GM21381 (cell line): ENCODE measurements around the gene OLFML1.
A peak's percentile ranks its signal among the peaks of the same experiment; 100 is the strongest.

Source experiments
- ATAC-seq: cut with Tn5 transposase; IDR thresholded peaks from one replicate; pipeline ENCODE4 v1.9.1; 2021; ENCODE audit warnings: mild to moderate bottlenecking, moderate library complexity; ENCODE audit not compliant: unreplicated experiment

The OLFML1 gene

DNA sequence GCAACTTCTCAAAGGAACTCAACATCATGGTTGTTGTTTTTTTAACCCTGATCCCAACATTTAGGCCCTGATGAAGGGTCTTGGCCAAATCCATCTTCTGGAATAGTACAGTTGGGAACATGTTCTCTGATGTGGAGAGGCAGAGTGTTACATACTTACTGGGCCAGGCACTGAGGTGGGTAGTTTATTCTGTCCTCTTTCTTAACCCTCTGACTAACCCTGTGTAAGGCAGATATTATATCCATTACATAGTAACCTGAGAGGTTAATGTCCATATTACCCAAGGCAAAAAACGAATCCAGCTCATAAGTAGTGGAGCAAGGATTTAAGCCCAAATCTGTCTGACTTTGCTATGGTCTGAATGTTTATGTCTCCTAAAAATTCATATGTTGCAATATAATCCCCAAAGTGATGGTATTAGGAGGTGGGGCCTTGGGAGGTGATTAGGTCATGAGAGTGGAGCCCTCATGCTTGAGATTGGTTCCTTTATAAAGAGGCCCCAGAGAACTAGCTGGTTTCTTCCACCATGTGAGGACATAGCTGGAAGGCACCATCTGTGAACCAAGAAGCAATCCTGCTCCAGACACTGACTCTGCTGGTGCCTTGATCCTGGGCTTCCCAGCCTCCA lies 44.8 kb downstream of the OLFML1 start:
- ATAC-seq: no peak

DNA sequence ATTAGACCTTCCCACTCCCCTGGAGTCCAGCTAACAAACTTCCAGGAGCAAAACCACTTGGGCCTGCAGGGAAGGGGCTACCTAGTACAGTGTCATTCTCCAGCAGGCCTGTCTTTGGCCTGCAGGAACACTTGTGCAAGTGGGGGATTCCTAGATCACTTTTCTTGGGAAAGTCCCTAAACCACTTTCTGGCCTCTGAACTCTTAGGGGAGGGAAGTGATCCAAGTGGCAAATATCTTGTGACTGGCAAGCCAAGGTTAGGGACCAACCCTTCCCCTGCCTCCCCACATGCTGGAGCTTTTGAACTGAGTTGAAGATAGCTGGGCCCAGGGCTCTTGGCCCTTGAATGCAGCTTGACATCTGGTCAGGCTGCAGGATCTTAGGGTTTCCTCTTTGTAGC lies 45.7 kb downstream of the OLFML1 start:
- ATAC-seq: no peak

DNA sequence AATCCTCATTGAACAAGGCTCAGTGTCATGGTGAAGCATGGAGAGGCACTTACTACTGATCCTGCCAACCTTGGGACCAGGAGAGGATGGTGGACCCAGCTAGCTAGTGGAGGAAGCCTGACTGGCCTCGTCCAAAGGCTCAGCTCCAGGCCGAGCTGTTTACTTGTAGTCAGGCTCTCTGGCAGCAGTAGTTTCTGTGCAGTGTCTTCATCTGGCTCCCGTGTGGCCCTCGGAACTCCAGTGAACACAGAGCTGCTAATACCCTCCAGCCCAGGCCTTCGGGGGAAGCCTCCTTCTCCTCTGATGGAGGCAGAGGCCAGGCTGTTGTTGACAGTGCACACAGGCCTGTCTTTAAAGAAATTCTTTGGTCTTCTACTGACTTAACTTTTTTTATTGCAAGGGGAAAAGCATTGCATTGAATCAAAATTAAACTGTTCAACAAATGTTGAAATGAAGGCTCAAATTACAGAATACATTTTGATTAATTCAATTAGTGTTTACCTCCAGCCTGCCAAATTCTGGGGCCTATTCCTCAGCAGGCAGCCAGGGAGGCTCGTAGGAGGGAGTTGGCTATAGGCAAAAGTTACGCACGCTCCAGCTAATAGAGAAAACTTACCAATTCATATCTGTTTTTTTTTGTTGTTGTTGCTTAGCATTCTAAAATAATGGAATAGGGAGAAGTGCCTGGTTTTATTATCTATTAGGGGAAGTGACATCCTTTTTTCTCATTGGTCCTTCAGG lies 47.3 kb downstream of the OLFML1 start:
- ATAC-seq: no peak

DNA sequence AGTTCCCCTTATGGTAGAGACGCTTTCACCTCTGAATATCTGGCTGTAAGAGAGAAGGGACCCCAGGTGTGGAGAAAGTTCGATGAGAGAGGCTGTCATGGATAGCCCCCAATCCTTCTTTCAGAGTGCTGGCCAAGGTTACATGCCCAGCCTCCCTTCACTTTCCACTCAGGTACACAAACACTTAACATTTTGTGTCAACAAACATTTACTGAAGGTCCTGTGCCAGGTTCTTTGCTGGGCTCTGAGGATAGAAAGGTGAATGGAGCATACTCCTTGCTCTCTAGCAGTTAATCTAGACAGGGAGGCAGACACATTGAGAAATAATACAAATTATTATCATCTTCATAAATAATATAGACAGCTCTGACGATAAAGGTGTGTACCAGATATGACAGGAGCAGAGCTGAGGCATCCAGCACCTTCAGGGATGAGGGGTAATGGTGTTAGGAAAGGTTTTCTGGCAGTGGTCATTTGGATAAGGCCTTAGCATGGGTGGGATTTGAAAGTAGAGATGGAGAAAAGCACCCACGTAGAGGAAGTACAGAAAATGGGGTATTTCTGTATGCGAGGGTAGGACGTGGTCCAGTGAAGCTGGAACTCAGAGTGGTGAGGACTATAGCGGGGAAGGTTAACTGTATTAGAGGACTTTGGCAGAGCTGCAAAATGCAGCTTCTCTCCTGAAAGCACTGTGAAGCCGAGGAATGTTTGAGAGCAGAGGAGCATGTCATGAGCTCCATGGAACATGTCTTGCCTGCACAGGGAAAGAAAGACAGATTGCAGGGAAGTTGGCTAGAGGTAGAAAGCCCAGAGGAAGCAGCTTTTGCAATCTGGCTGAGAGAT lies 48.1 kb downstream of the OLFML1 start:
- ATAC-seq: peak; percentile 25

DNA sequence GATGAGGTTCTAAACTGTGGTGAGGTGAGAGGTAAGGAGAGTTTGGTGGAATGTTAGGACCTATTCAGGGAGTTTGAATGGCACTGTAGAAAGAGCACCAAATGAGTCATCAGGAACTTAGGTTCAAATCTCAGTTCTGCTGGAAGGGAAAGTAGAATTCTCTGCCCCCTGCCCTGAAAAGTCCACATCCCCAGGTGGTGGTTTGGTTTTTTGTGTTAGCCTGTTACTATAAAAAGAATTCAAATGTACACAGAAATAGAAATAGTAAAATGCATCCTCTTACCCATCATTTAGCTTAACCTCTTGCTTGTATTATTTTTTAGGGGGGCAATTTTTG lies 48.7 kb downstream of the OLFML1 start:
- ATAC-seq: peak; percentile 60

DNA sequence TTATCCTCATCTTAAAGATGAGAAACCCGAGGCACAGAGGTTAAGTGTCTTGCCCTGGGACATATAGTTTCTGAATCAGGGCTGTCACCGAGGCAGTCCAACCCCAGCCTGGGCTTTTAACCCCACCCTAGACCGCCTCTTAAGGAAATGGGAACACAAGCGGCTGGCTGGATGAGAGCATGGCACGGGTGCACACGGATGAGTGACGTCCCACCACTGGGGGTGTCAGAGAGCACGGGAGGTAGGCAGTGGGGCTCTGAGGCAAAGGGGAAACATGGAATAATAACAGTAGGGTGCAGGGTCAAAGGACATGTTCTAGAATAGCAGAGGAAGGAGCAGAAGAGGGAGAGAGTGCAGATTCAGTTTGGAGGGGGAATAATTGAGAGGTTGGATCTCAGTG lies 50.8 kb downstream of the OLFML1 start:
- no peak for ATAC-seq

DNA sequence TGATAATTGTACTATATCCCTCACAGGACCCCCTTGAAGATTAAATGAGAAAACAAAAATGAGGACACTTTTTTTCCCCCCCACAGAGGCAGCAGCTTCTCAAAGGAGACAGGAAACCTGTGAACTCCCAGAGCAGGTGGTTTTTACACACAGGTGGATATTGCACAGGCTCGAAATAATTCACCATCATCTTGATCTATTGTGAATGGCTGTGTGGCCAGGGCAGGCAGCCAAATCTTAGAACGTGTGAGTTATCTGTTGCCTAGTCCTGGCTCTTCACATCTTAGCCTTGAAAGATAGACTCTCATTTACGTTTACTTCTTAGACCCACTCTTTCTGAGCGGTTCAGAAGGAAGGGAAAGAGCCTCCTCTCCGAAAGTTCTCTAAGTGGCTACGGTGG lies 52.0 kb downstream of the OLFML1 start:
- ATAC-seq: no peak

DNA sequence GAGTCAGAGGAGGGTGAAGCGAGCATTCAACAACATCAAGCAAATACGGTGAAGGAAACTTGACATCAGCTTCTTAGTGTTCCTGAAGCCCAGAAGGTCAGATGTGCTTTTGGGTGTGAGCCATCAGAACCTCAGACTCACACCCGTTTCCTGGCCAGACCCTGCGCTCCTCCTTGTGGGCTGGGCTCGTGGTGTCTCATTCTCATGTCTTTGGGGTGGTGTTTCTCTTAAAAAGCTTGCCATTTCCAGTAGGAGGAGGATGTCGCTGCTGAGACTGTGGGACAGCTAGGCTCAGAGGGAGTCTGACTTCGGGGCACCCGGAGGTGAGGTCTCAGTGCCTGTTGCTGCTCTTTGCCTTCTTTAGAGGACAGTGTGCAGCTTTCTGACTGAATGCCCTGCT lies 52.7 kb downstream of the OLFML1 start:
- ATAC-seq: no peak

DNA sequence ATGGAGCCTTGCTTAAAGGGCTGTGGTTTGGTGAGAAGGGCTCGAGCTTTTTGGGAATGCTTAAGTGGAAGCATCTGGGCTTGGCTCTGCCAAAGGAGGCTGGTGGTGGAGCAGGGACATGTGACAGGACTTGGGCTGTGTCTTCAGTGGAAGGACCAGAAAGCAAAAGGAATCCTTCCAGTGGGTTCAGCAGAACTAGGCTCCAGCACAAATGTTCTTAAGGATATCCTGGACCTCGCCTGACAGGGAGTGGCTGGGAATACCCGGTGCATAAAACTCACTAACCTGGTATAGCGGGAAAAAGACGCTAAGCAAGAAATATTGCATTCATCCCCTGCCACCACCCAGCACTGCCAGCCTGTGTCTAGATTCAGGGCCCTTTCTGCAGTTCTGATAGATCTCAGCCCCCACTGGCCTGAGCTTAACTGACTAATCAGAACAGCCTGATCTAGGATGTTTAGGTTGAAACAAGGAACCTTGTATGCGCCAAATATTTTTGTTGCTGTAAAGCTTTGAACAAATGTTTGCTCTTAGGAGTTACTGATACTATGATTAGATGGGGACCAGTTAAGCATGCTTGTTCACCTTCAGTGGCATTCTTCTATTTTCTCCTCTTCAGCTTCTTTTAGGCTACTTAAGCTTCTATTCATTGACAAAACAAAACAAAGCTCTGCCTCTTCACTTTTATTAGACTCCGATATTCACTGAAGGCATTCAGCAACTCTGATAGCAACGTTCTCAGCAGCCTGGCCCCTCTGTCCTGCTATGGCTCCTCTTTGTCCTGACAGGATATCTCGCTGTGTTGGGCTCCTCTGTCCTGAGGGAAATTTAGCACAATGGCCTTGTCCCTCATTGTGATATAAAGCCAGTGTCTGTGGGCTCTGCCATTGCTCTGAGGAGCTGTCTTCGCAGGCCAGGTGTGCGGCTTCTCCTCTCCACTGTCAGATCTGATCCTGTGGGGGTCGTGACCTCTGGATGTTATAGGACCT lies 53.5 kb downstream of the OLFML1 start:
- no peak for ATAC-seq

DNA sequence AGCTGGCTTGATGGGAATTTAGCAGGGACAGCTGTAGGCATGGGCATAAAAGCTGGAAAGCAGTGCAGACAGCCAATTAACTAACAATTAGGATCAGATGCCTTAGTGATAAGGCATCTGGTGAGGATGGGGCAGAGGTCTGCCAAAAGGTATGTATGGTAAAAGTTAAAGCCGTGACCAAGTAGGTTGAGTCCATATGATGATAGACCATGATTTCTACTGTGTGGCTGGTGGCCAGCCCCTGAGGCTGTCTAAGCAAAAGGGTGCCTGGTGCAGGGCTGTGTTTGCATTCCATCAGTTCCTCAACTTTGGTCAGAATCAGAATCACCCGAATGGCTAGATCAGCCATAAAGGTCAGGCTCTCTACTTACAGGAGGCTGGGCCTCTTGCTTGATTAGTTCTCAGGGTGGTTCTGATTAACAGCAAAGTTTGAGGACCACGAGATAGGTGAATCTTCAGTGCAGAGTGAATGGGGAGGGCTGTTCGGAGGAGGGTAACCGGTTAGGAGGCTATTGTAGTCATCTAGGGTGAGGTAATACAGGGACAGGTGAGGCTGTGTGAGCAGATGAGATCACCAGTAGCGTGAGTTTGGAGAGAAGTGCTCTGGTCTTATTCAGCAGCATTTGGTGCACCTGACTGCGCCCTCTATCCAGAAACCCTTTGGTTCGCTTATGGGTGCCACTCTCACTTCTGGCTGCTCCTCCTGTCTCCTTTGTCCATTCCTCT lies 55.7 kb downstream of the OLFML1 start:
- no peak for ATAC-seq

DNA sequence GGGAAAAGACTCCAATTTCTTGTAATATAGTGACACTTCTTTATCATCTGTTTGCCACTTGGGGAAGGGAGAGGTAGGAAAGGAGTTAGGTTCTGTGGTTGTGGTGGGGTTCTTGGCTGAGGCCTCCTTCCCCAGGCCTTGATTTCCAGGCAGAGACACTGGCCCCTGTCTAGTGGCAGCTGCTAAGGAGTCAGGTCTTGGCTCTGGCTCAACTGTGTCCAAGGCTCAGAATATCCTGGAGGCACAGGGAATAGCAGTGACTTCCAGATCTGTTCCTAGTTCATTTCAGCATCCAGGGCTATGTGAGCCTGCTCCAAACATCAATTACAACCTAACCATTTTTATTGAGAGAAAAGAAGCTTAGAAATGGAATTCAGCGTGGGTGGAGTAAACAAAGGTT lies 58.0 kb downstream of the OLFML1 start:
- ATAC-seq: no peak

DNA sequence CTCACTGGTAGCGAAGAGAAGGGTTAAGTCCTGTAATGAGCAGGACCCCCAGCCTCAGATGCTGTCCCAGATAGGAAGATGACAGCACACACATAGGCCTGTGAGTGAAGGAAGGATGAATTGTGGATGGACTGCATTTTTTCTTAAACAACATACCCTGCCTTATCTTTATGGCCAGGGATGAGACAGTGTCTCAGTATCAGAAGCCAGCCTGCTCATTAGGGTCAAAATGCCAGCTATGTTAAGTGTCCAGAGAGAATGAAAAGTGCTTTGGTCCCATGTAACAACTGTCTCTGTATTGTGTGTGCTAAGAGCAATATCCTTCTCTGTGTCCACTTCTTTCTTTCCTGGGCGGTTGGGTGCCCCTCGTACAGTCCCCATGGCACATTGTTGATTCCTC lies 58.7 kb downstream of the OLFML1 start:
- no peak for ATAC-seq

DNA sequence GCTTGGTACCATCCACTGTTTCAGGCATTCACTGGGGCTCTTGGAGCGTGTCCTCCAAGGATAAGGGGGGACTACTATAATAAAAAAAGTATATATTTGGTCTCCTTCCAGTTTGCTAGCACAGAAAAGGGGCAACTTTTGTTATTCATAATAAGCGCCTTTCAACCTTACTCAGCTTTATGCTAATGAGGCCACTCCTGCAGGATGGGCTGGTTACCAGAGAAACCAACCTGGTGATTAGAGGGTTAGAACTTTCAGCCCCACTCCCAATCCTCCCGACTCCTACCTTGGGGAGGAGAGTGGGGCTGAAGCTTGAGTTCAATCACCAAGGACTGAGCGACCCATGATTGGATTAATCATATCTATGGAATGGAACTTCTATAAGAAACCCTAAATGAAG lies 60.3 kb downstream of the OLFML1 start:
- ATAC-seq: no peak

DNA sequence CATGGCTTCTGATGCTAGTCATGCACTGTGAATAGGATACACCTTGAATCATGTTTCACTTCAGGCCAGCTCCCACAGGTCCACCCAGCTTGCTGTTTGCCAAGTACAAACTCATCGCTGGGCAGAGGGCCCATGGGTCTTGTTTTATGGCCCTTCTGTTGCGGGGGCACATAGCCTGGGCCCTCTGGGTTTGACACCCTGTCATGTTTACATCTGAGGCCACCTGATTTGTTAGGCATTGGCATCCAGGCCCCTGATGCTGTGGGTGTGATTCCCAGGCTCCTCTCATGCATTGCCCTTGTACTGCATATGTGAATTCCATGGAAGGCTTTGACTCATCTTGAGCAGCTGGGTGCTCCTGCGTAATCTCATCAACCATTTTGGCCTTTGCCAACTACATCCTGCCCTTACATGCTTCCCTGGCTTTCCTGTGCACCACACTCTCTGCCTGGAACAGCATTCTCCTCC lies 61.1 kb downstream of the OLFML1 start:
- no peak for ATAC-seq

DNA sequence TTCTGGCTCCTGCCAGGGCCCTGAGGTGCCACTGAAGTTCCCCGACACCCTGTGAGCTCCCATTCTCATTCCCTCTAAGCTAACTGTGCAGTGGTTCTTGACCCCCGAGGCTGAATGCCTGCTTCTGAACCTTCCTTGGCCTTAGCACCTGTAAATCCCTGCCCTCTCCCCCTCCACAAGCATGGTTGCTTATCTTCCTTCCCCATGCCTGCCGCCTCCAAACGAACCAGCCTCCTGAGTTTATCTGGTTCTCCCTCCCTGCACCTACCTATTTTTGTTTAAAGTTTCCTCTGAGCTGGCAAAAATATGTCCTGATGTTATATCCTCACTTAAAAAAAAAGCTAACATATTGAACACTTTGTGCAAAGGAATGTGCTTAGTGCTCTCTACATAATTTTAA lies 62.4 kb downstream of the OLFML1 start:
- ATAC-seq: no peak

DNA sequence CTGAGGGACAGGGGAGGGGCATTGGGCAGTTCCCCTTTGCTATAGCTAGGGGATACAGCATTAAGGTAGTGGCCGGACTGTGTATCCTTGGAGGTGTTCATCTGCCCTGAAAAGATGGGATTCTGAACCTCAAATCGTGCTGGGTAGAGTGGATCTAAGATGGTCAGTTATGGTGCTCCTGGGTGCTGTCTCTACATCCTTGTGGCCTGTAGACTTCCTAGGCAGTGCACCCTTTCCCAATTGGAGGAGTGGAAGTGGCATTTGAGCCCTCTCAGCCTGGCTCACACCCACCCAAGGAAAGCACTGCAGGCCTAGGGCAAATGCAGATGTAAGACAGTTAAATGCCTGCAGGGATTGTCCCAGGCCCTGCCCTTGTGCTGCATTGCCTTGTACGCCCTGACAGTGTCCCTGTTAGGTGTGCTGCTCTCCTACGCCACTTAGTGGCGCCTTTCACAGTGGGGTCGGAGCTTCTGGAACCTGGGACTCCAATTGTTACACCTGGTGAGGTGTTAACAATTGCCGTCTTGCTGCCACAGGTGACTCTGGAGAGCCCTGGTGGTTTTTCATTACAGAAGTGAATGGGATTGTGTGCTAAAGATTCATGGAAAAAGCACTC lies 63.5 kb downstream of the OLFML1 start:
- no peak for ATAC-seq

DNA sequence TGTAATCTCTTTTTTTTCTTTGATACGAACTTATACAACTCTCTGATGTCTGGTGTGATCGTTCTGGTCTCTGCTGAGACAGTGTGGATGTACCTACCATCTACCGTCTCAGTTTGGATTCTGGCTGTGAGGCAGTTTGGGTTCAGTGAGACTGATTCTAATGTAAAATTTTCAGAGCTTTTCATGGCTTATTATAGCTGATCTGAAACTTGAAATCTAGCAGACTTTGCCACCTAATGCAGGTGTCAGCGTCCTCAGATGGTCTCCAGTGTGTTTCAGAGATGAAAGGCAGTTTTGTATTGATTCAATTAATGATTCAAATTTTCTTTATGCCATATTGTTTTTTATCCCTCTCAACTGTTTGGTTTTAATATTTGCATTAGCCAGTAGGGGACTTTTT lies 64.4 kb downstream of the OLFML1 start:
- no peak for ATAC-seq

DNA sequence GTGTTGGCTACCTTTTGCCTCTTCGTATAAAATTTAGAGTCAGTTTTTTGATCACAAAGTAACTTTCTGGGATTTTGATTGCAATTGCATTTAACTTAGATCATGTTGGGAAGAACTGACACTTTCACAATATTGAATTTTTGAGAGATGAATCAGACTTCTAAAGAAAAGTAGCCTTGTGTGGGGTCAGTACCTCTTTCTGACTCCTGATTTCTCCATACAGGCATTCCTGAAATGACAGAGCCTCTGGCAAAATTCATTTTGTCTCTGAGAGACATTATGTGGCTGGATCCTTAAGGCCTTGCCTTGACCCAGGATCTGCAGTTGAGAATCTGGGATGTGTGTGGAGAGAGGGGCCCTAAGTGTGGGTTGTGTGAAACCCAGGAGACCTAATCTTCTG lies 66.3 kb downstream of the OLFML1 start:
- no peak for ATAC-seq

DNA sequence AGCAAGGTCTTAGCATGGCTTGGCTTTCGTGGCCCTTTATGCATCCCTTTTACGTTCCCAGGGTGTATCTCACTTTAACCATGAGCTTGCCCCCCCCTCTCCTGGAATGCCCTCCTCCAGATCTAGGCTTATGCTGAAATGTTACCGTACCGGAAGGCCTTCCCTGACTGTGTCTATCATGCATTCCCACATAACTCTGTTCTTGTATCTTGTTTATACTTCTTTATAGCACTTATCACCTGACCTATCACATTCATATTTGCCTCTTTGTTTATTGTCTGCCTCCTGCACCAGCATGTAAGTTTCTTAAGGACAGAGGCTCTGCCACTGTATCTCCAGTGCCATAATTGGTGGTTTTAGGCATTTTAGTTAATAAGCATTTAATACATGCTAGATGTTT lies 67.4 kb downstream of the OLFML1 start:
- no peak for ATAC-seq
